Mesenchymal stem cell (in vitro differentiated cells and primary cell): ENCODE data around the gene CRB2.
A peak's percentile ranks its signal among the peaks of the same experiment; 100 is the strongest.

Experiments
- DNase-seq: peaks from one replicate; pipeline ENCODE4 v3.0.0-alpha.2; 2013
- H2AFZ ChIP-seq: one replicate; pipeline ENCODE4 v1.6.1; 2013; ENCODE audit warnings: low read depth, mild to moderate bottlenecking, control low read depth, inconsistent platforms, low read length, moderate library complexity
- H2AK5ac ChIP-seq: 2 replicates; pipeline ENCODE4 v1.6.1; 2013; ENCODE audit warnings: low read length, moderate library complexity, mild to moderate bottlenecking, inconsistent platforms; ENCODE audit not compliant: severe bottlenecking
- H2BK120ac ChIP-seq: one replicate; pipeline ENCODE4 v1.6.1; 2013; ENCODE audit warnings: low read depth, mild to moderate bottlenecking, inconsistent platforms, low read length, moderate library complexity
- H2BK12ac ChIP-seq, 2 experiments: one replicate each; pipeline ENCODE4 v1.6.1; 2013; ENCODE audit warnings: inconsistent platforms in 2 of 2, low read length in 2 of 2, mild to moderate bottlenecking in 2 of 2, moderate library complexity in 2 of 2, control low read depth in 1 of 2
- H2BK15ac ChIP-seq: one replicate; pipeline ENCODE4 v1.6.1; 2013; ENCODE audit warnings: mild to moderate bottlenecking, low read depth, inconsistent platforms; ENCODE audit not compliant: poor library complexity, severe bottlenecking
- H2BK5ac ChIP-seq: 2 replicates; pipeline ENCODE4 v1.6.1; 2013; ENCODE audit warnings: low read depth, mild to moderate bottlenecking, low read length, control low read depth, inconsistent platforms; ENCODE audit not compliant: poor library complexity, severe bottlenecking
- H3K14ac ChIP-seq, 2 experiments: one replicate each; pipeline ENCODE4 v1.6.1; 2013; ENCODE audit warnings: inconsistent platforms in 2 of 2, low read length in 2 of 2, control low read depth in 1 of 2, mild to moderate bottlenecking in 1 of 2, moderate library complexity in 1 of 2
- H3K18ac ChIP-seq, 2 experiments: one replicate each; pipeline ENCODE4 v1.6.1; 2013; ENCODE audit warnings: inconsistent platforms in 2 of 2, low read length in 2 of 2, control low read depth in 1 of 2, low read depth in 1 of 2, mild to moderate bottlenecking in 1 of 2
- H3K23ac ChIP-seq, 2 experiments: one replicate each; pipeline ENCODE4 v1.6.1; 2013; ENCODE audit warnings: inconsistent platforms in 2 of 2, low read length in 2 of 2, mild to moderate bottlenecking in 2 of 2, moderate library complexity in 2 of 2, control low read depth in 1 of 2
- H3K27ac ChIP-seq: 2 replicates; pipeline ENCODE4 v1.5.1; 2013; ENCODE audit warnings: mild to moderate bottlenecking, moderate library complexity, low read length, control low read depth, inconsistent platforms; ENCODE audit not compliant: poor library complexity, severe bottlenecking
- H3K27me3 ChIP-seq, 2 experiments: 2 replicates each; pipeline versions ENCODE4 v1.6.1 to v1.7.0; 2013; ENCODE audit warnings: low read length in 2 of 2, mild to moderate bottlenecking in 2 of 2, moderate library complexity in 2 of 2, control low read depth in 1 of 2, inconsistent platforms in 1 of 2; ENCODE audit not compliant: control insufficient read depth in 1 of 2, insufficient read depth in 1 of 2
- H3K36me3 ChIP-seq, 2 experiments: 2 replicates each; pipeline versions ENCODE4 v1.6.1 to v1.7.0; 2013; ENCODE audit warnings: low read length in 2 of 2, control low read depth in 1 of 2, inconsistent platforms in 1 of 2, low read depth in 1 of 2, mild to moderate bottlenecking in 1 of 2; ENCODE audit not compliant: insufficient read depth in 2 of 2, control insufficient read depth in 1 of 2
- H3K4ac ChIP-seq, 2 experiments: one replicate each; pipeline ENCODE4 v1.6.1; 2013; ENCODE audit warnings: inconsistent platforms in 2 of 2, low read length in 2 of 2, mild to moderate bottlenecking in 2 of 2, moderate library complexity in 2 of 2, control low read depth in 1 of 2, low read depth in 1 of 2
- H3K4me1 ChIP-seq: 2 replicates; pipeline ENCODE4 v1.6.1; 2013; ENCODE audit warnings: low read depth, low read length, control low read depth; ENCODE audit not compliant: control insufficient read depth, insufficient read depth
- H3K4me2 ChIP-seq: 2 replicates; pipeline ENCODE4 v1.6.1; 2013; ENCODE audit warnings: low read length, mild to moderate bottlenecking, inconsistent platforms; ENCODE audit not compliant: poor library complexity, severe bottlenecking
- H3K4me3 ChIP-seq, 2 experiments: 2 replicates each; pipeline versions ENCODE4 v1.5.1 to v1.7.0; 2013; ENCODE audit warnings: low read length in 2 of 2, mild to moderate bottlenecking in 2 of 2, control low read depth in 1 of 2, low read depth in 1 of 2; ENCODE audit not compliant: insufficient read depth in 1 of 2
- H3K79me1 ChIP-seq: replicated peaks from 2 replicates; pipeline ENCODE4 v1.6.1; 2013; ENCODE audit warnings: mild to moderate bottlenecking, control low read depth, low read length, inconsistent platforms; ENCODE audit not compliant: poor library complexity, severe bottlenecking
- H3K9ac ChIP-seq: 2 replicates; pipeline ENCODE4 v1.7.0; 2013; ENCODE audit warnings: mild to moderate bottlenecking, low read length, moderate library complexity
- H3K9me3 ChIP-seq: 2 replicates; pipeline ENCODE4 v1.7.0; 2013; ENCODE audit warnings: mild to moderate bottlenecking, low read length; ENCODE audit not compliant: control insufficient read depth
- H4K8ac ChIP-seq: one replicate; pipeline ENCODE4 v1.6.1; 2013; ENCODE audit warnings: inconsistent platforms, mild to moderate bottlenecking, low read length, moderate library complexity
- H4K91ac ChIP-seq: one replicate; pipeline ENCODE4 v1.6.1; 2013; ENCODE audit warnings: mild to moderate bottlenecking, low read length, inconsistent platforms
- WGBS: methylation state at CpG from one replicate; pipeline ENCODE4 v1.1.7; 2013; ENCODE audit warnings: mixed read lengths; 5-methylcytosine and 5-hydroxymethylcytosine counted together

The CRB2 gene

GRCh38 chr9:123349033-123349432 lies 7.0 kb upstream of the CRB2 start:
- no peak overlapping the region for H4K91ac ChIP-seq
- no peak overlapping the region for H3K4me2 ChIP-seq
- no peaks in the 10 kb centered on the region for H3K79me1 ChIP-seq
- H3K14ac ChIP-seq: no peak overlapping the region
- H3K4me3 ChIP-seq: no peak overlapping the region
- peaks cover 8% of the 10 kb centered on the region for H3K4me1 ChIP-seq
- no peaks in the 10 kb centered on the region for H3K9me3 ChIP-seq
- H2BK12ac ChIP-seq: no peak overlapping the region
- no peak for DNase-seq
- no peak overlapping the region for H2BK5ac ChIP-seq
- no peak overlapping the region for H2BK15ac ChIP-seq
- 50% methylated on average over 3 of the region's 3 CpGs for WGBS
- no peaks in the 10 kb centered on the region for H3K36me3 ChIP-seq
- no peak overlapping the region for H2AFZ ChIP-seq
- H3K27me3 ChIP-seq: peaks cover 44 to 64% of the 10 kb centered on the region in 2 experiments
- H2AK5ac ChIP-seq: no peak overlapping the region
- no peak overlapping the region for H3K23ac ChIP-seq
- no peak overlapping the region for H3K18ac ChIP-seq
- H2BK120ac ChIP-seq: no peak overlapping the region
- H3K4ac ChIP-seq: no peak overlapping the region
- H3K9ac ChIP-seq: no peak overlapping the region
- H3K27ac ChIP-seq: no peak overlapping the region
- no peak overlapping the region for H4K8ac ChIP-seq

GRCh38 chr9:123349691-123350480 lies 6.1 kb upstream of the CRB2 start:
- H4K8ac ChIP-seq: no peak overlapping the region
- no peak overlapping the region for H2BK5ac ChIP-seq
- no peak overlapping the region for H4K91ac ChIP-seq
- H3K9me3 ChIP-seq: no peaks in the 10 kb centered on the region
- H3K23ac ChIP-seq: no peak overlapping the region
- no peak overlapping the region for H3K18ac ChIP-seq
- H3K27me3 ChIP-seq: peaks cover 51 to 72% of the 10 kb centered on the region in 2 experiments
- H3K4ac ChIP-seq: no peak overlapping the region
- peak overlapping the region; percentile 69 for H3K4me2 ChIP-seq
- H2BK120ac ChIP-seq: no peak overlapping the region
- no peak overlapping the region for H3K14ac ChIP-seq
- peaks cover 13% of the 10 kb centered on the region for H3K4me1 ChIP-seq
- no peaks in the 10 kb centered on the region for H3K79me1 ChIP-seq
- peak; percentile 70 for DNase-seq
- no peak overlapping the region for H2AK5ac ChIP-seq
- no peak overlapping the region for H2BK15ac ChIP-seq
- no peak overlapping the region for H3K27ac ChIP-seq
- H2BK12ac ChIP-seq: no peak overlapping the region
- WGBS: 24% methylated on average over 16 of the region's 16 CpGs
- no peaks in the 10 kb centered on the region for H3K36me3 ChIP-seq
- peak overlapping the region; percentile 48 for H2AFZ ChIP-seq
- H3K9ac ChIP-seq: no peak overlapping the region
- H3K4me3 ChIP-seq: no peak overlapping the region

GRCh38 chr9:123350590-123351310 lies 5.2 kb upstream of the CRB2 start:
- no peak for DNase-seq
- H3K27me3 ChIP-seq: peaks cover 59 to 79% of the 10 kb centered on the region in 2 experiments
- H2AK5ac ChIP-seq: no peak overlapping the region
- H3K9ac ChIP-seq: no peak overlapping the region
- H3K4me1 ChIP-seq: peaks cover 18% of the 10 kb centered on the region
- no peaks in the 10 kb centered on the region for H3K79me1 ChIP-seq
- H4K91ac ChIP-seq: no peak overlapping the region
- H3K4ac ChIP-seq: no peak overlapping the region
- no peak overlapping the region for H2BK120ac ChIP-seq
- H2BK15ac ChIP-seq: no peak overlapping the region
- WGBS: 78% methylated on average over 8 of the region's 8 CpGs
- H3K9me3 ChIP-seq: no peaks in the 10 kb centered on the region
- no peak overlapping the region for H2BK12ac ChIP-seq
- H3K23ac ChIP-seq: no peak overlapping the region
- no peak overlapping the region for H2AFZ ChIP-seq
- no peak overlapping the region for H3K4me2 ChIP-seq
- H2BK5ac ChIP-seq: no peak overlapping the region
- no peaks in the 10 kb centered on the region for H3K36me3 ChIP-seq
- no peak overlapping the region for H4K8ac ChIP-seq
- H3K14ac ChIP-seq: no peak overlapping the region
- no peak overlapping the region for H3K27ac ChIP-seq
- H3K18ac ChIP-seq: no peak overlapping the region
- no peak overlapping the region for H3K4me3 ChIP-seq

GRCh38 chr9:123353041-123353440 lies 3.0 kb upstream of the CRB2 start:
- no peak overlapping the region for H3K4me2 ChIP-seq
- H2AFZ ChIP-seq: no peak overlapping the region
- peaks cover 73 to 82% of the 10 kb centered on the region in 2 experiments for H3K27me3 ChIP-seq
- no peak overlapping the region for H3K4me3 ChIP-seq
- H3K9me3 ChIP-seq: no peaks in the 10 kb centered on the region
- no peak overlapping the region for H3K9ac ChIP-seq
- H3K36me3 ChIP-seq: no peaks in the 10 kb centered on the region
- no peak overlapping the region for H2BK12ac ChIP-seq
- H4K91ac ChIP-seq: no peak overlapping the region
- peaks cover 36% of the 10 kb centered on the region for H3K4me1 ChIP-seq
- no peak for DNase-seq
- H3K4ac ChIP-seq: no peak overlapping the region
- H3K14ac ChIP-seq: no peak overlapping the region
- no peak overlapping the region for H4K8ac ChIP-seq
- H3K79me1 ChIP-seq: no peaks in the 10 kb centered on the region
- H2BK120ac ChIP-seq: no peak overlapping the region
- H2AK5ac ChIP-seq: no peak overlapping the region
- H3K27ac ChIP-seq: no peak overlapping the region
- H3K18ac ChIP-seq: no peak overlapping the region
- H2BK15ac ChIP-seq: no peak overlapping the region
- 100% methylated on average over 2 of the region's 4 CpGs for WGBS
- no peak overlapping the region for H3K23ac ChIP-seq
- H2BK5ac ChIP-seq: no peak overlapping the region
